Measurements from ENCODE around the gene PRR11. TPM values are rescaled to one million over a fixed set of nuclear protein-coding genes. Genes with fewer than 3 reads are reported as not detected.
A peak's percentile ranks its signal among the peaks of the same experiment; 100 is the strongest.

Gene PRR11
- total RNA-seq (2014; rRNA removed) (77.2 and 78.9 TPM in 2 replicates), Bru-seq, nascent RNA (percentile 81 among the genes with signal in this experiment), BruChase-seq, experiment 1, labeled RNA remaining after a 6-hour chase (percentile 78 among the genes with signal in this experiment), BruChase-seq, experiment 2, labeled RNA remaining after a 2-hour chase (percentile 47 among the genes with signal in this experiment)
- long read RNA-seq, transcript PRR11-201 (10 exons, 2,332 nt) = major isoform, 10 of 14 reads
- long read RNA-seq, partial matches to known transcripts = 2 of 14 reads
- long read RNA-seq, other reads (novel, unspliced or antisense) = 2 of 14 reads

DNA sequence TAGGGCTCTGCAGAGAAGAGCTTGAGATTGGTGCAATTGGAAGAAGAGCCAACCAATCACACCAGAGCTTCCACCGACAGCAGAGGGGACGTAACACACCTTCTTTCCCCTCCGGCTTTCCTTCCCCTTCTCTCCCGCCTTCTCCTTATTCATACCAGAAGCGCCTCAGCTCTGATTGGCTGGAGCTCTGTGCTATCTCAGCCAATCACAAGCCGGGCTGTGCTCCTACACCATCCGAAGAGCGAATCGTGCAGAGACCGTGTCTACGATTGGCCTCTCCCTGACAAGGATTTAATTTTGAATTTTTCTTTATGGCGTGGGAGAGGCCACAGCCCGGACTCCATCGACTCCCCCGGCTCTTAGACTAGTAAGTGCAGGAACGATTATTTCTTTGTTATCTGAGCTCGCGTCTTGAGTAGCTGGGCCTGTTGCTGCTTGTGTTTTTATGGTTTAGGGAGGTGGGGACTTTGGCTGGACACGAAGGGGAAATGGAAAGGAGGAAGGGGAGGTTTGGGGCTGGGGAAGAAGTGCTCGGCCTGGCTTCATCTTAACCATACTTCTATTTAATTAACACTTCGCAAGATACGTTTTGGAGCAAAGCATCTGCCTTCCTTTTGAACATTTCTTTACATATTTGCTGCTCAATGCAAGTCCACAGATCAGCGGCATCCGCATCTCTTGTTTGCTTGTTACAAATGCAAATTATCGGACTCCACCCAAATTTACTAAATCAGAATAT lies at the start of gene PRR11:
Gene PRR11, plus strand, starts transcription at position 308 of the 739 bp plus-strand sequence. CDS start 14,007 bp downstream, outside the sequence.
- intact Hi-C loops (cut with micrococcal nuclease) = loop anchor here (1.0 to 5.0 kb wide), 4 partner anchors 49 to 637 kb away; partner anchors contain the start of genes SMG8 and TRIM37
- peaks cover 93% of the 10 kb centered on the region for H3K79me2 ChIP-seq (ENCODE audit: low read length)
- peak within 1 kb of the TSS; percentile 79 for H3K27ac ChIP-seq (ENCODE audit: low read length)
- peak within 1 kb of the TSS; percentile 85 for H2AFZ ChIP-seq (ENCODE audit: low read length)
- no TSS peak for BruUV-seq (replicated peaks)
- H3K9ac ChIP-seq (ENCODE audit: low read length) = peak within 1 kb of the TSS; percentile 93
- no peaks in the 10 kb centered on the region for H3F3A ChIP-seq (ENCODE audit: low read length, unreplicated experiment)
- H3K9me3 ChIP-seq (ENCODE audit: low read length) = no peaks in the 10 kb centered on the region
- H3K4me3 ChIP-seq (ENCODE audit: low read length) = peak within 1 kb of the TSS; percentile 79
- DNase-seq = no peak
- peaks cover 3% of the 10 kb centered on the region; the same call in 1 of the 2 replicates for H3K36me3 ChIP-seq (ENCODE audit: low read depth, low read length)
- TF ChIP-seq EZH2phosphoT487 (IDR thresholded peaks at IDR 0.05; ENCODE audit: borderline replicate concordance, low read length) (no peak), EZH2 (IDR thresholded peaks at IDR 0.05; ENCODE audit: low read length, unreplicated experiment) (no peak)
- TF ChIP-seq, protein P1, sequence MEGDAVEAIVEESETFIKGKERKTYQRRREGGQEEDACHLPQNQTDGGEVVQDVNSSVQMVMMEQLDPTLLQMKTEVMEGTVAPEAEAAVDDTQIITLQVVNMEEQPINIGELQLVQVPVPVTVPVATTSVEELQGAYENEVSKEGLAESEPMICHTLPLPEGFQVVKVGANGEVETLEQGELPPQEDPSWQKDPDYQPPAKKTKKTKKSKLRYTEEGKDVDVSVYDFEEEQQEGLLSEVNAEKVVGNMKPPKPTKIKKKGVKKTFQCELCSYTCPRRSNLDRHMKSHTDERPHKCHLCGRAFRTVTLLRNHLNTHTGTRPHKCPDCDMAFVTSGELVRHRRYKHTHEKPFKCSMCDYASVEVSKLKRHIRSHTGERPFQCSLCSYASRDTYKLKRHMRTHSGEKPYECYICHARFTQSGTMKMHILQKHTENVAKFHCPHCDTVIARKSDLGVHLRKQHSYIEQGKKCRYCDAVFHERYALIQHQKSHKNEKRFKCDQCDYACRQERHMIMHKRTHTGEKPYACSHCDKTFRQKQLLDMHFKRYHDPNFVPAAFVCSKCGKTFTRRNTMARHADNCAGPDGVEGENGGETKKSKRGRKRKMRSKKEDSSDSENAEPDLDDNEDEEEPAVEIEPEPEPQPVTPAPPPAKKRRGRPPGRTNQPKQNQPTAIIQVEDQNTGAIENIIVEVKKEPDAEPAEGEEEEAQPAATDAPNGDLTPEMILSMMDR (conservative IDR thresholded peaks at IDR 0.05; ENCODE audit: low read depth, low read length) = no peak
- H3K27me3 ChIP-seq (ENCODE audit: low read length) = no peaks in the 10 kb centered on the region
- peaks cover 57% of the 10 kb centered on the region for H3K4me1 ChIP-seq (ENCODE audit: insufficient read depth, low read length)
- H3K9me2 ChIP-seq (replicated peaks; ENCODE audit: low read length) = no peaks in the 10 kb centered on the region
- POLR2A ChIA-PET (ENCODE audit: unreplicated experiment) = interaction anchor here (0.5 to 0.7 kb wide), 8 partner anchors 16 to 733 kb away, joined by 3 to 11 read pairs (median 5); partner anchors contain the start of gene SMG8
- CTCF ChIA-PET = interaction anchor here (0.5 to 1.1 kb wide), 6 partner anchors 11 to 840 kb away, joined by 3 to 5 read pairs (median 3); partner anchors contain the start of genes GDPD1 and TRIM37
- peak; percentile 81 for ATAC-seq
- H4K20me1 ChIP-seq (ENCODE audit: low read length) = peaks cover 15% of the 10 kb centered on the region
- peak within 1 kb of the TSS; percentile 93 for H3K4me2 ChIP-seq (ENCODE audit: low read length)

DNA sequence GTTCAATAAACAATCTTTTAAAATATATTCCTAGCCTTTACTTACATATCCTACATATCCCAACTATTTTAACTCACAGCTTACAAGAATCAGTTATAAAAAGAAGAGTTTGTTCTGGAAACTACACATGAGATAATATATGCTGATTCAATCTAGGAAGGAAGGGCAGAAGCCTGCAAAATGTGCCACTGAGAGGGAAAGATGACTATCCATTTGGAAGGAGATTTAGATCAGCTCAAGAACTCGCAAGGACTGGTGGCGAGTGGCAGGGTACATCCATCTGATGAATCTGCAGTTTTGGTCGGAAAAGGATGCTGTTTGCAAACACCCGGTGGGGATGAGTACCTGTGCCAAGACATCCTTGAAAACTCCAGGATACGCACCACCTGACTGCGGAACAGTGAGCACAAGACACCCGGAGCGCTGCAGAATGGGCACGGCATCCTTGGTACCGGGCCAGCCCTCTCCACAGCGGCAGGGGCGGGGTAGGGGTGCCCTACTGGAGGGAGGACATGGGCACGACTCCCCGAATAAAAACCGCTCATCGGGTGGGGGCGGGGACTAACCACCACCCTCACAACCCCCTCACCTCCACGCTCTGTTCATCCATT lies 49.6 kb upstream of the PRR11 start:
- peaks cover 81% of the 10 kb centered on the region for H3K79me2 ChIP-seq (ENCODE audit: low read length)

More for the DNA sequence above, 49.6 kb upstream of the PRR11 start:
- TSS peak; percentile 43 for BruUV-seq (replicated peaks)
- Histone ChIP-seq H3K9me2 (replicated peaks; ENCODE audit: low read length) (no peaks in the 10 kb centered on the region), H3K4me3 (ENCODE audit: low read length) (peak overlapping the region; percentile 87), H3K36me3 (ENCODE audit: low read depth, low read length) (peaks cover 9% of the 10 kb centered on the region; the same call in 1 of the 2 replicates), H3K27me3 (ENCODE audit: low read length) (no peaks in the 10 kb centered on the region), H3K4me1 (ENCODE audit: insufficient read depth, low read length) (peaks cover 24% of the 10 kb centered on the region), H2AFZ (ENCODE audit: low read length) (peak overlapping the region; percentile 92), H3K9ac (ENCODE audit: low read length) (peak overlapping the region; percentile 92), H4K20me1 (ENCODE audit: low read length) (peaks cover 21% of the 10 kb centered on the region; the same call in 1 of the 2 replicates), H3F3A (ENCODE audit: low read length, unreplicated experiment) (no peaks in the 10 kb centered on the region), H3K9me3 (ENCODE audit: low read length) (no peaks in the 10 kb centered on the region), H3K27ac (ENCODE audit: low read length) (peak overlapping the region; percentile 84), H3K4me2 (ENCODE audit: low read length) (peak overlapping the region; percentile 91)
- ChIA-PET CTCF (interaction anchor here (0.6 to 1.0 kb wide), 3 partner anchors 11 to 49 kb away, joined by 3 read pairs; partner anchors contain the start of genes PRR11 and SKA2), POLR2A (ENCODE audit: unreplicated experiment) (interaction anchor here (1.1 to 1.3 kb wide), 3 partner anchors 11 to 105 kb away, joined by 4 to 5 read pairs (median 5); partner anchors contain the start of gene SMG8)
- TF ChIP-seq, protein P1 (conservative IDR thresholded peaks at IDR 0.05; ENCODE audit: low read depth, low read length) = no peak
- no peak for TF ChIP-seq EZH2phosphoT487 (IDR thresholded peaks at IDR 0.05; ENCODE audit: borderline replicate concordance, low read length)
- no peak for TF ChIP-seq EZH2 (IDR thresholded peaks at IDR 0.05; ENCODE audit: low read length, unreplicated experiment)
- intact Hi-C loops (cut with micrococcal nuclease) = loop anchor here (1.0 to 5.0 kb wide), 3 partner anchors 49 to 587 kb away; partner anchors contain the start of genes GDPD1, PRR11 and SKA2
- DNase-seq (peak; percentile 72), ATAC-seq (peak; percentile 51)

Data from PC-3 (cell line).